Mucosa of descending colon (tissue), 3 donors: ENCODE results near the gene WHRN. TPM values are rescaled to one million over a fixed set of nuclear protein-coding genes. Genes with fewer than 3 reads are reported as not detected.
A peak's percentile ranks its signal among the peaks of the same experiment; 100 is the strongest.

ENCODE experiments used
- ATAC-seq: fragments of 200-7000 bp; cut with Tn5 transposase; one replicate; pipeline ENCODE4 v1.9.1; 2020; ENCODE audit warnings: mild to moderate bottlenecking, moderate library complexity
- DNase-seq, 3 donors: peaks; one replicate each; pipeline ENCODE4 v3.0.0-alpha.2; 2020
- H3K36me3 ChIP-seq: fragments of 200-600 bp; one replicate; pipeline ENCODE4 v1.8.0; 2021; ENCODE audit warnings: low read depth, mild to moderate bottlenecking
- H3K4me1 ChIP-seq: fragments of 200-600 bp; one replicate; pipeline ENCODE4 v1.8.0; 2021; ENCODE audit warnings: low read depth, mild to moderate bottlenecking
- H3K4me3 ChIP-seq: fragments of 200-600 bp; one replicate; pipeline ENCODE4 v1.8.0; 2021; ENCODE audit warnings: mild to moderate bottlenecking
- H3K9me3 ChIP-seq: fragments of 200-600 bp; one replicate; pipeline ENCODE4 v1.8.0; 2021; ENCODE audit warnings: mild to moderate bottlenecking
- intact Hi-C, 2 donors: fragments of 100-400 bp; cut with DNase I in 1 of 2; cut with micrococcal nuclease in 1 of 2; formaldehyde crosslinking; loops; one replicate each; pipeline versions ENCODE4 v1.11.0 to v1.11.1; 2022; cut with DNase I, micrococcal nuclease
- total RNA-seq, 3 donors: library from RNA; stranded (reverse); fragmentation: NEBNext Ultra II Directional in 2 of 3; extraction: Animal tissue kit (Norgen Biotek cat#: 25700) in 2 of 3; gene quantifications; one replicate each; pipeline versions ENCODE4 v1.2.1 to v1.2.4, GENCODE V29; 2021 to 2023
- TF ChIP-seq, protein P1 (sequence below): fragments of 200-600 bp; IDR thresholded peaks from one replicate; pipeline ENCODE4 v1.8.0; 2022; ENCODE audit warnings: antibody characterized with exemption, mild to moderate bottlenecking
- donor health status: DM: no; HTN: no; CAD: no; lungs with moderate emphysema.
- donor health status: DM: no; HTN: no; CAD: no.
- donor health status: DM: no; HTN: yes; CAD: no.

WHRN gene
- total RNA-seq, 3 donors from 2014 or later, result 2.8 to 19.1 (median 4.7) TPM

DNA sequence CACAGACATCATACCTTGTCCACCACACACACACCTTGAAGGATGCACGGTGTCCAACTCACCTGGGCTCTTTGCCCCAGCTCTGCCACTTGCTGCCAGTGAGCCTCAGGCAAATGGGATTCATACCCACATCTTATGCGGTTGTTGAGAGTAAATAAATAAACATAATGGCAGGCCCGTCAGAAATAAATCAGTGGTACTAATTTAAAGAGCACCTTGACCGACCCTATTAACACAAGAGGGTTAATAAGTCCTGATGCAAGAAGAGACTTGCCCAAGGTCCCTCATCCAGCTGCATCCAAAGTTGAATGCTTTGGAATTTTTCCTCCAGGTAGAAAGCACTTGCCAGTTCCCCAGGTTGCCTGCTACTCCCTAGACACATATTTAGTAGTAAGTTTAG lies 105.9 kb downstream of the WHRN start:
- H3K4me1 ChIP-seq, result peaks cover 46% of the 10 kb centered on the region
- TF ChIP-seq, protein P1, sequence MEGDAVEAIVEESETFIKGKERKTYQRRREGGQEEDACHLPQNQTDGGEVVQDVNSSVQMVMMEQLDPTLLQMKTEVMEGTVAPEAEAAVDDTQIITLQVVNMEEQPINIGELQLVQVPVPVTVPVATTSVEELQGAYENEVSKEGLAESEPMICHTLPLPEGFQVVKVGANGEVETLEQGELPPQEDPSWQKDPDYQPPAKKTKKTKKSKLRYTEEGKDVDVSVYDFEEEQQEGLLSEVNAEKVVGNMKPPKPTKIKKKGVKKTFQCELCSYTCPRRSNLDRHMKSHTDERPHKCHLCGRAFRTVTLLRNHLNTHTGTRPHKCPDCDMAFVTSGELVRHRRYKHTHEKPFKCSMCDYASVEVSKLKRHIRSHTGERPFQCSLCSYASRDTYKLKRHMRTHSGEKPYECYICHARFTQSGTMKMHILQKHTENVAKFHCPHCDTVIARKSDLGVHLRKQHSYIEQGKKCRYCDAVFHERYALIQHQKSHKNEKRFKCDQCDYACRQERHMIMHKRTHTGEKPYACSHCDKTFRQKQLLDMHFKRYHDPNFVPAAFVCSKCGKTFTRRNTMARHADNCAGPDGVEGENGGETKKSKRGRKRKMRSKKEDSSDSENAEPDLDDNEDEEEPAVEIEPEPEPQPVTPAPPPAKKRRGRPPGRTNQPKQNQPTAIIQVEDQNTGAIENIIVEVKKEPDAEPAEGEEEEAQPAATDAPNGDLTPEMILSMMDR, result no peak
- intact Hi-C loops, result no loop called here
- DNase-seq (no peak), ATAC-seq (no peak)
- no peak overlapping the region for H3K4me3 ChIP-seq
- no peaks in the 10 kb centered on the region for H3K9me3 ChIP-seq
- no peaks in the 10 kb centered on the region for H3K36me3 ChIP-seq

DNA sequence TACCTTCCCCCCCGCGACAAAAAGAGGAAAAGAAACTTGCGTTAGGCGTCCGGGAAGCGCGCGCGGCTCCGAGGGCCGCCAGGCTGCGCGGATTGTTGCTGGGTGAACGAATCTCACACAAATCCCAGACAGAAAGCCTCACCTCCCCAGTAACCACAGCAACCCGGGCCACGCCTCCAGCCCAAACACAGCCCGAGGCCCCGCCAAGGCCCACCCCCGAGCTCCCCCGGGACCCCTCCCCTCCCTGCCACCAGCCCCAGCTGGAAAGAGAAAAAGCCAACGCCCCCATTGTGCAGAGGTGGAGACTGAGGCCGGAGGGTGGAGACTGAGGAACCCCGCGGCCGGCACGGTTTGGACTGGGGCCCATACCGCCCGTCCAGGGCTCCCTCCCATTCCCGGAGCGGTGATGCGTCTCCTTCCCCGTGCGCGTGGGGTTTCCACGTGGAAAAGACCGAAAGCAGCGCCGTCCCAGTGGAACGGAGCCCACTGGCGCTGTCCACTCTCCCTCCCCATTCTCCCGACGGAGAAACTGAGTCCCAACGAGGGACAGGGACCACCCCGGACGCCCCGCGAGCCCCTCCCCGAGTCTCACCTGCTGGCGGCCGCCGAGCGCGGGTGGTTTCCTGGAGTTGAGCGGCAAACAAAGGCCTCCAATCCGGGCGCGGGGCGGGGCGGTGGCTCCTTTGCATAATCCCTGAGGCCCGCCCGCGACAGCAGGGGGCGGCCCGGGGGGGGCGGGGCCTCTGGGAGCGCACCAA lies 107.2 kb downstream of the WHRN start:
- Histone ChIP-seq H3K4me1 (peaks cover 56% of the 10 kb centered on the region), H3K4me3 (peak overlapping the region; percentile 38), H3K36me3 (no peaks in the 10 kb centered on the region), H3K9me3 (no peaks in the 10 kb centered on the region)
- TF ChIP-seq, protein P1, result no peak
- peak; percentile 90 for ATAC-seq
- DNase-seq, result peak; percentile 99
- intact Hi-C loops, result no loop called here

DNA sequence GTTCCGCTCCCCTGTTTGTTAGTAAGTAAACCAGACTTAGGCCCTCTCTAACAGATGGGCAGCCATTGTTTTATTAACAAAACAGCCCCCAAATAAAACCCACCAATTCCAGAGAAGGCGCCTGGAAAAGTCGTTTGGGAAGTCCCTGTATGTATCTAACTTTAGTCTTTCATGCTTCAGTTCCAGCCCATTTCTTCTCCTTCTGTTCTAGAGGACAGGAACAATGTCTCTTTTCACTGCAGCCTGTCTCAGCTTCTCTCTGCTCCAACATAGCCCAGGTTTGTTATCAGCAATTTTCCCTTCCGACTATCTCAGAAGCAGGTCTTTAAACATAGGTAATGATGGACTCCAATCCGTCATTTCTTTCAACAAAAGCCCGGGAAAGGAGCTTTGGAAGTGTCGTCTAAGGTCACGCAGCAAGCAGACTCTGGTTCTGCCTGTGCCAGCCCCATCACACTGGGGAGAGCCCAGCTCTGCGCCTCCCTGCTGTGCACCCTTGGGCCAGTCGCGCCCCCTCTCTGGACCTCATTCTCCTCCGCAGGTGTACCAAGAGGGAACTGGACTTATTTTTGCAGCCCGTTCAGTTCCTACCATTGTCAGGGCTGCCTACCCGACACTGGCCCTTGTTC lies 107.9 kb downstream of the WHRN start:
- ATAC-seq (peak; percentile 3), DNase-seq (no peak)
- H3K9me3 ChIP-seq, result no peaks in the 10 kb centered on the region
- intact Hi-C loops, result no loop called here
- H3K4me3 ChIP-seq, result peak overlapping the region; percentile 38
- TF ChIP-seq, protein P1, result no peak
- H3K4me1 ChIP-seq, result peaks cover 58% of the 10 kb centered on the region
- H3K36me3 ChIP-seq, result no peaks in the 10 kb centered on the region

- Histone ChIP-seq H3K9me3 (no peaks in the 10 kb centered on the region), H3K4me3 (no peak overlapping the region), H3K4me1 (peaks cover 61% of the 10 kb centered on the region), H3K36me3 (no peaks in the 10 kb centered on the region)
- DNase-seq (no peak), ATAC-seq (no peak)
- TF ChIP-seq, protein P1, result no peak
- intact Hi-C loops, result no loop called here
These were observed 108.6 kb downstream of the WHRN start for GRCh38 chr9:114396558-114397218.

GRCh38 chr9:114395768-114396167 lies 109.5 kb downstream of the WHRN start:
- TF ChIP-seq, protein P1, result no peak
- no peaks in the 10 kb centered on the region for H3K36me3 ChIP-seq
- intact Hi-C loops, result no loop called here
- DNase-seq, result no peak
- H3K4me1 ChIP-seq, result peaks cover 59% of the 10 kb centered on the region
- no peak for ATAC-seq
- H3K4me3 ChIP-seq, result no peak overlapping the region
- no peaks in the 10 kb centered on the region for H3K9me3 ChIP-seq
